Fibroblast of gingiva (primary cell): ENCODE data around the gene SNX10.

Experiments used
- DNase-seq: peaks from one replicate; pipeline ENCODE4 v3.0.0-alpha.2; 2011; ENCODE audit warnings: low read depth

The SNX10 gene

DNA sequence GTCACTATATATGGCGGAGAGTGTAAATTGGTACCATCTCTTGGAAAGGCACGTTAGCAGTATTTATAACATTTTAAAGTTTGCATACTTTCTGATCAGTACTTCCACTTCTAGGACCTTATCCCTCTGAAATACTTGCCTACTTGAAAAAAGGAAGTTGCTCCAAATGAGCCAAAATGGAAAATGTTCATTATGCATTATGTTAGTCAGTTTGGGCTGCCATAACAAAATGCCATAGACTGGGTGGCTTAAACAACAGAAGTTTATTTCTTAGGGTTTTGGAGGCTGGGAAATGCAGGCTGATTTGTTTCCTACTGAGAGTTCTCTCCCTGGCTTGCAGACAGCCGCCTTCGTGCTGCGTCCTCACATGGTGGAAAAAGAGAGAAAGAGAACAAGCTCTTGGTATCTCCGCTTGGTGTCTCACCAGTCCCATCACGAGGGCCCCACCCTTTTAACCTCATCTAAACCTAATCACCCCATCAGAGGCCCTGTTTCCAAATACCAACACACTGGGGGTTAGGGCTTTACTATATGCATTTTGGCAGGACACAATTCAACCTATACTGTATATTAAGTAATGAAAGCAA, 6.9 kb downstream of the SNX10 start:
- no peak for DNase-seq

DNA sequence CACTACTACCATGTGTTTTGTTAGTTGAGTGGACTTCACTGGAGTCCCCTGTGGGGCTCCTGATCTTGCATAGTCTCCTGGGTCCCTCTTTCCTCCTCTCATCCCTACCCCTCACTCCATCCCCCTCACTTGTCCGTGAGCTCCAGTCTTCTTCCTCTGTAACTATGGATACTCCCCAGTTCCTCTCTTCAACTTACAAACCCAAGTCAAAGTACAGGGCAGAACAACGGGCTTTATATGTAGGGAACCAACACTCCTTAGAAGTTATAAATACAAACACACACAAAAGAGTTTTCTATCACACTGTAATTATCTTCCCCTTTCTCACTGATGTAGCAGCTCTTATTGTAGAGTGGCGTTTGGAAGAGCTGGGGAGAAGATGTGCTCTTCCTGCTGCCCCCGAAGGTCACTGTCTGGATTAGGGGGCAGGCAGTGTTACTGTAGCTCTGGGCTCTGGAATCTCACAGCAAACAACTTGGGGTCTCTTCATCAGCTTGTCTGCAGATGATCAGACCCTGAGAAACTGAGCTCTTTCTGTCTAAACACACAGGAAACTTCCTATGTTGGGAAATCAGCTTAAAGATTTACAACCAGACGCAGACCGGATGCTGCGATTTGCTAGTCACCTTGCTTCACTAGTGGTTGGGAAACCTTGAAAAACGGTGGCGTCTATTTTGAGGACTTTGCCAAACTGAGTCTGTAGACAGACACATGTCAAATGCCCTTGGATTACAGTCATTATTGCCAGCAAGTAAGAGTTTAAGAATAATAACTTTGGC, 13.6 kb downstream of the SNX10 start:
- DNase-seq = no peak

DNA sequence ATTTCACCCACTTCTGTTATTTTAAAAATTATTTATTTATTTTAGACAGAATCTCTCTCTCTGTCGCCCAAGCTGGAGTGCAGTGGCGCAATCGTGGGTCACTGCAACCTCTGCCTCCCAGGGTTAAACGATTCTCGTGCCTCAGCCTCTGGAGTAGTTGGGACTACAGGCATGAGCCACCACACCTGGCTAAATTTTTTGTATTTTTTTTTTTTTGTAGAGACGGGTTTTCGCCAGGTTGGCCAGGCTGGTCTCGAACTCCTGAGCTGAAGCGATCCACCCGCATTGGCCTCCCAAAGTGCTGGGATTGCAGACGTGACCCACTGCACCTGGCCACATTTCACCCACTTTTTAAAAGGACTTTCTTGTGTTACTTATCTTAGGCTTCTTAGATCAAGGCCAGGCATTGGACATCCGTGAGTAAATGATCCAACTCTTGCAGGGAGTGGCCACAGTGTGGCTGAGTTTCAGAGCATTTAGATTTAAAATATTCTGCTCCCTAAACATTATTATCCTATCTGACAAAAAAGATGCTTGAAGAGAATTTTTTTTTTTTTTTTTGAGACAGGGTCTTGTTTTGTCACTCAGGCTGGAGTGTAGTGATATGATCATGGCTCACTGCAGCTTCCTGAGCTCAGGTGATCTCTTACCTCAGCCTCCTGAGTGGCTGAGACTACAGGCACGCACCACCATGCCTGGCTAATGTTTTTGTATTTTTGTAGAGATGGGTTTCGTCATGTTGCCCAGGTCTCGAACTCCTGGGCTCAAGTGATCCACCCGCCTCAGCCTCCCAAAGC, 14.4 kb downstream of the SNX10 start:
- DNase-seq = no peak

DNA sequence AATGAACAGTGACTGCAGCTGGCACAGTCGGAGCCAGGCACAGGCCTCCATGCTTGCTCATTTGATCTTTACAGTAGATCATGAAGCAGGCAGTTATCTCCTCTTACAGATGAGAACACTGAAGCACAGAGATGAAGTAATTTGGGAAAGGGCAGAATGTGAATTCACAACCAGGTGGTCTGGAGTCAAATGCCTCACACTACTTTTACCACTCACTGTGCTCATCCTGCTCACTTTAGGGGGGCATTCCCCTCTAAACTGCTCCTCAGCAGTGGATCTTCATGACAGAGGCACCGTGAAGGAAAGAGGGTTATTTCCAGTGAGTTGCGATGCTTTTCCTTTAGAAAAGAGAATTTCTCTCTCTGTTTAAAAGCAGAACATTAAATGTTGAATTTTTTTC, 15.1 kb downstream of the SNX10 start:
- DNase-seq = no peak

DNA sequence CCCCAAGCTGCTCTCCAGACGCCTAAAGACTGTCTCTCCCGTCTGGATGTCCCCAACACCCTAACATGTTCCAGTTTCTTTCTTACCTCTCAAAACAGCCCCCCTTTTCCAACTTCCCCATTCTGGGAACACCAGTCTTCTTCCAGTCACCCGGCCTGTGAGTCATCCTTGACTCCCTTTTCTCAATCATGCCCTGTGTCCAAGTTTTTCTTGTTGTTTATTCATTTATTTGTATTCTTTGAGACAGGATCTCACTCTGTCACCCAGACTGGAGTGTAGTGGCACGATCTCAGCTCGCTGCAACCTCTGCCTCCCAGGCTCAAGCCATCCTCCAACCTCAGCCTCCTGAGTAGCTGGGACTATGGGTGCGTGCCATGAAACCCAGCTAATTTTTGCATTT, 15.6 kb downstream of the SNX10 start:
- peak; percentile 43 for DNase-seq

DNA sequence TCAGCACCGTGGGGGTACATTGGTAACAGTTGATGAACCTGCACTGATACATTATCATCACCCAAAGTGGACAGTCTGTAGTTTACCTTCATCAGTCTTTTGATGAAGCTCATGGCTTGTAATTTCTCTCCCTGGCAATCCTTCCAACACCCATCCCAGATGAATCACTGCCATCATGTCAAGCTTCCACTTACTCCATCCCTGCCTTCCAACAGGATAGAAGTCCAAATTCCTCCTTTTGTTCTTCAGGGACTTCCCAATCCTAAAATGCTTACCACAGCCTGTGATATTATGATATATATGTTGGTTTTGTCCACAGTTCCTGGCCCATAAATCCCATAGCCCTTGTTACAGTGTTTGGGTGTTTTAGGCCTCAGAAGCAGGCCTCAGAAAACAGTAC, 16.1 kb downstream of the SNX10 start:
- DNase-seq = no peak

DNA sequence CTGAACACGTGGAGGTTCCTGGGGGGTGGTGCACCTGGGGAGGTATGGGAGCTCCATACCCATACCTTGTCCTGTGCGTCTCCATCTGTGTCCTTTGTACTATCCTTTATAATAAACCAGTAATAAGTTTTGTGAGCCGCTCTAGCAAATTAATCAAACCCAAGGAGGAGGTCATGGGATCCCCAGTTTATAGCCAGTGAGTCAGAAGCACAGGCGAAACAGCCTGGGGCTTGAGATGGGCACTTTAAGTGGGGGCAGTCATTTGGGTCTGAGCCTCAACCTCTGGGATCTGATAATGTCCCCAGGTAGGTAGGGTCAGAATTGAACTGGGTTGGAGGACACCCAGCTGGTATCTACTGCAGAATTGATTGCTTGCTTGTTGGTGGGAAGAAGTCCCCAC, 16.9 kb downstream of the SNX10 start:
- no peak for DNase-seq

DNA sequence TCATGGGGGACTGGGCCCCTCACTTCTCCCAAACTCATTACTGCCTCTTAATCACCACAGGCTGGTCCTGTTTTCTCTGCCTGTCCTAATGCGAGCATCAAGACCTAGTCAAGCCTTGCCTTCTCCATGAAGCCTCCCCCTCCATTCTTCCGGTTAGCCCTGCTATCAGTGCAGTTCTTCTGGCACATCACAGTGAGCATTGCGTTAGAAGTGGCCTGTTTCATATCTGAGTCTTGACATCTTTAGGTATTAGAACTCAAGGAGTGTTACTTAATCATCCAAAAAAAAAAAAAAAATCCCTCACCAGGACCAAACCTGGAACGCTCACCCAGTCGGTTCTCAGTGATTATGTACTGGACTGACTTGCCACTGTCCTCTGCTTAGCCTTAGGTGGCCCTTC, 17.4 kb downstream of the SNX10 start:
- no peak for DNase-seq

DNA sequence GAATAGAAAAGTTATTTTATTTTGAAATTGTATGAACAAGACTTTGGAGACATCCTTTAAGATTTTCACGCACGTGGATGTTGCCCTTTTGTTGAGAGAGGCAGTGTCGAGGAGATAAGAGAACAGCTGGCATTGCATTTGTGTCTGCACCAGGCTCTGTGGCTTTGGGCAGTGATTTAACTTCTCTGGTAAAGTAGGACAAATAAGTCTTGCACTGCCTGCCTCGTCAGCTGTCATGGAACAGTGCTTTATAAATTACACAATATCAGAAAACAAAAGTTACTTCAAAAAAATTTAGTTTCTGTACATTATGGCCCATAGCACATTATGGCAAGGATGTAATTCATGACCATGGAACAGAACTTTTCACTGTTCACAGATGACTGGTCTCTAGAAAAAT, 20.1 kb downstream of the SNX10 start:
- no peak for DNase-seq

DNA sequence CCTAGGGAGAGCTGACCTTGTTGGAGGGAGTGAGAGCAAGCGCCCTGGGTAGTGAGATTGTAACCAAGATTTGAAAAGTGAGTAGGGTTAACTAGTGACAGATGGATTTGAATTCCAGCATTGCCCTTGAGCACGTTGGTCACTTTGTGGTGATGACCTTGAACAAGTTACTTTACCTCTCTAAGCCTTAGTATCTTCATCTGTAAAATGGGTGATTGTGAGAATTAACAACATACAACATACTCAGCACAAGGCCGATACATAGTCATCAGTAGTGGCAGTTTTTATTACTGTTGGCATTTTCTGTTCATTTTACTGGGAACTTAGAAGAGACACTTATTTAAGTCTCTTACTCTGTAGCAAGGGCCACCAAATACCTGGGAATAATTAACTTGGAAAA, 25.5 kb downstream of the SNX10 start:
- DNase-seq = no peak

DNA sequence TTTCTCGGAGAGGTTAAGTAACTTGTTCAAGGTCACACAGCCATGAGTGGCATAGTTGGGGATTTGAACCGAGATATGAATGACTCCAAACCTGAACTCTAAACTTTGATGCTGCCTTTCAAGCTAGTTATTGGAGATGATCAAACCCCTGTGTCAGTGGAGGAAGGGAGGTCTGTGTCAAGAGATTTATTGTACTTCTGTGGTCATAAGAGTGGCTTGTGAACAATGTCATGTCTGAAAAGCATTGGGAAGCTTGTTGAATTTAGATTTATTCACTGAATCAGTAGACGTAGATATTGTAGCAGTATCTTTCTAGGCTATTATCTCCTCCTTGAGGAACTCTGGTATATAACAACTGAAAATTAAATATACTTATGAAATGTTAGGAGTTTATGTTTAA, 27.3 kb downstream of the SNX10 start:
- no peak for DNase-seq

DNA sequence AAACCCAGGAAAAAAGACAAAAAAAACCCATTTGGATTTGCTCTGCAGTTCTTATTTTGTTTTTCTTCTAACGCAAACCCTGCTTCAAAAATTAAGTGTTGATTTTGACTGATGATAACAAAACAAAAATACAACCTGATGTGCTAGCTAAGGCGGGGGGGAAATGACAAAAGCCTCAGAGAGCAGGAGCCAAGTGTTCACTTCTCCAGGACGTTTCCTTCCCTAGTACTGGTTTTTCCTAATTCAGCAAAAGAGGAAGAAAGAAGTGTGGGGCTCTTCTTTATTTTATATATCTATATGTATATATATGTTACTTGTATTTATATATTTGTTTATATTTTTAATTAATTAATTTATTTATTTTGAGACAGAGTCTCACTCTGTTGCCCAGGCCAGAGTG, 28.0 kb downstream of the SNX10 start:
- DNase-seq = no peak

DNA sequence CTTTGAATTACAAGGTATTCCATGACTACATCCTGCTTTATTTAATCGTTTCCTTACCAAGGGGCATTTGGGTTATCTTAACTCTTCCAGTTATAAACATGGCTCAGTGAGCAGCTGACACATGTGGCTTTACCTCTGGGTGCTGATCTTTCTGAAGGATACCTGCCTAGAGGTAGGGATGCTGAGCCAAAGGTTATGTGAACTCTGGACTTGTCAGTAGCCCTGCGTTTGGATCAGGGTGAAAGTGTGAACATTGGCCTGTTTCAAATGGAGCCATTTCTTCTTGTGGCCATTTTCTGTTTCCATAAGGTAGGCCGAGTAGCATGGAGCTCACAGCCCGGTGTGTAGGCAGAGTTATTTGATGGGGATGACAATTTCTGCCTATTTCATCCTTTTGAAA, 29.2 kb downstream of the SNX10 start:
- DNase-seq = no peak

DNA sequence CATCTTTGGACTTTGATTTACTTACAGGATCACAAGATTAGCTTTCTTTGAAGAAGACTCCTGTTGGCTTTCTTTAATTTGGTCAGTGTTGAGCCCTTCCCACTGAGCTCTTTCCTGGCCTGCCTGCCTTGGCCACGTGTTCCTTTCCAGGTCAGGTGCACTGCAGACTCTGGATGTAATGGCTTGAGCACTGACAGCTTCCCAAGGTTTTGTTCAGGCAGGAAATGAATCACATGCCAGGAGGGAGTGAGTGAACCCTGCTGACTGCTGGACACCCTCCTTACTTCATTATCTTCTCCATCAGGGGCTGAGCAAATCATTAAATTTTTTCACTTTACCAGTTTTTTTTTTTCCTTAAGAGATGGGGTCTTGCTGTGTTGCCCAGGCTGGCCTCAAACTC, 29.8 kb downstream of the SNX10 start:
- no peak for DNase-seq

DNA sequence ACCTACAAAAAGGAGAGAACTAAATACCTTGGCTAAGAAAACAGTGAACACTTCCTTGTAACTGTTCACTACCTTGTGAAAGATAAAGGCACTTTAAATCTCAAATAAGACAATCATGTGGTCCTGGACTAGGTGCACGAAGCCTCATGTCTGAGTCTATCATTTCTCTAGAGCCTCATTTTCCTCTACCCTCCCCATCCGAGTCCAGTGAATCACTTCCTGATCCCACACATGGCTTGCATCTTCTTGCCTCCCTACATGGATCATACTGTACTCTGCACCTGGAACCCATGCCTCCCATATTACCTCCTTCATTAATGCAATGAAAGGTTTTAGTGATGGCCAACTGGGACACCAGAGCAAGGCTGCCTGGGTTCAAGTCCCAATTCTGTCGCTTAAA, 34.5 kb downstream of the SNX10 start:
- no peak for DNase-seq

DNA sequence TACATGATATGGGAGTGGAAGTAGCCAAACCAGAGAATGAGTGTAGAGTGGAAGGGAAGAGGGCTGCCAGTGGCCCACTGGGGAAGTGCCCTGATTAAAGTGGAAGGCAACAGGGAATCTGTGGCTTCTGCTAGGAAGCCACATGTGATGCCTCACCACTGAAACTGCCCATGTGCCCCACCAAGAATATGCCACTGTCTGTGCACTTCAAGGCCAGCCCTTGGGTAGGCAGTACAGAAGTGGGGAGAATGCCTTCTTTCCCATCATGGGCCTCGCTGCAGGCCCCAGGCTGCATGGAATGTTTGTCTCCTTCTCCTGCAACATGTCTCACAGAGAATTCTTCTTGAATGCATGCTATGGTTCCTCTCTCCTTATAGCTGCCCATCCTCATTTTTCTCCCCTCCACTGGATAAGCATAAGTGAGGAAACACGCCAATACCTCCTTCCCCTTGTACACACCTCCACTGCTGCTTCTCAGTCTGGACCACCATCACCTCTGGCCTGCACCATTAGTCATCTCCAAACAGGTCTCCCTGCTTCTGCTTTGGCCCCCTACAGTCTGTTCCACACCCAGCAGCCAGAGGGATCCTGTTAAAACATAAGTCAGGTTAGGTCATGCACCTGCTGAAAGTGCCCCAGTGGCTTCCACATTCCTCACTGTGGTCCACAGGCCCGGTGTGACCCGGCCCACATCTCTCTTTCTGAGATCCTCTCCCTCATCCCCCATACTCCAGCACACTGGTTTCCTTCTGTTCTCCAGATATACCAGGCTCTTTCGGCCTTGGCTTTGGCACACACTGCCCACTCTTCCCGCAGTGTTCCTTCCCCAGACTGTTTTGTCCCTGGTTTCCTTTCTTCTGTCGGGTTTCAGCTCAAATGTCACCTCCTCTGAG, 37.1 kb downstream of the SNX10 start:
- no peak for DNase-seq

DNA sequence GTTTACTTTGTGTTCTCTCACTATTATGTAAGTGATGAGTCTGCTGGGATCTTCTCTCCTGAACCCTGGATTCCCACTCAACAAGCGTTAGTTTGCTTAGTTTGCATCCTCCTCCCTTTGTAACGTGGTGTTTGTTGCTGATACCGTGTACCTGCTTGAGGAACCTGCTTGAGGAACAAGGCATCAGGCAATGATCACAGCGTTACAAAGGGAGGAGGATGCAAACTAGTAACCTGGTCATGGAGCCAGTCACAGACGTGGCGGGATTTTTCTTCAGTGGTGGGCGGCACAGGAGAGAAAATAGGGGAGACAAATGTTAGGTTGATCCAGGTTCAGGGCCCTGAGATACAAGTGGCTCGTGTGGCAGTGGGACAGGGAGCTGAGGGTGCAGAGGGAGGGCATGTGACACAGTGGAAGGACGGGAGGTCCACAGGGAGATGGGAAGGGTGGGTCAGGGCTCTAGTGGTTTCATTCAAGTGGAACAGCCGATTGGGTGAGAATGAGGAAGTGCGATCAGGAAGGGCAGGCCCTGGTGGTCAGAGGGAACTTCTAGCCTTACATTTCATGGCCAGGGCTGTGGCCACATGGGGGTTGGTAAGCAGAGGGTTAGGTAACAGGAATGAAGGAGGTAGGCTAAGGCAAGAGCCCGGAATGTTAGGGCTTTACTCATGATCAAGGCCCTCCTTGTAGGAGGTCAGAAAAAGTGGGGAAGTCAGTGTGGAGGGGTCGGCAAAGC, 38.0 kb downstream of the SNX10 start:
- no peak for DNase-seq

DNA sequence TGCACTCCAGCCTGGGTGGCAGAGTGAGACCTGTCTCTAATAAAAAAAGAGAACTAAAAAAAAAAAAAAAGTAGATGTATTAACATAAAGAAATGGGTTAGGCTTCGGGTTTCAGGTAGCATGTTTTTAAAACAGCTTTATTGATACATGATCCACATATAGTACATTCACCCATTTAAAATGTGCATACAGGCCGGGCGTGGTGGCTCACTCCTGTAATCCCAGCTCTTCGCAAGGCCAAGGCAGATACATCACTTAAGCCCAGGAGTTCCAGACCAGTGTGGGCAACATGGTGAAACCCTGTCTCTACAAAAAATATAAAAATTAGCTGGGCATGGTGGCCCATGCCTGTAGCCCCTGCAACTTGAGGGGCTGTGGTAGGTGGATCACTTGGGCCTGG, 39.5 kb downstream of the SNX10 start:
- no peak for DNase-seq

DNA sequence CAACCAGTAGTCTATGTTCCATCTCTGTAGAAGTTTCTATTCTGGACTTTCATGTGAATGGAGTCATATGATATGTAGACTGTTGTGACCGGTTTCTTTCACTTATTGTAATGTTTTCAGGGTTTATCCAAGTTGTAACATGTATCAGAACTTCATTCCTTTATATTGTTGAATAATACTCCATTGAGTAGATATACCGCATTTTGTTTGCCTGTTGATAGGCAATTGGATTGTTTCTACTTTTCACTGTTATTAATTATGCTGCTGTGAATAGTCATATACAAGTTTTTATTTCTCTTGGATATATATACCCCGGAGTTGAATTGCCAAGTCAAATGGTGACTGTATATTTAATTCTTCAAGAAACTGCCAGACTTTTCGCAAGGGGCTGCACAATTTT, 40.1 kb downstream of the SNX10 start:
- DNase-seq = no peak

DNA sequence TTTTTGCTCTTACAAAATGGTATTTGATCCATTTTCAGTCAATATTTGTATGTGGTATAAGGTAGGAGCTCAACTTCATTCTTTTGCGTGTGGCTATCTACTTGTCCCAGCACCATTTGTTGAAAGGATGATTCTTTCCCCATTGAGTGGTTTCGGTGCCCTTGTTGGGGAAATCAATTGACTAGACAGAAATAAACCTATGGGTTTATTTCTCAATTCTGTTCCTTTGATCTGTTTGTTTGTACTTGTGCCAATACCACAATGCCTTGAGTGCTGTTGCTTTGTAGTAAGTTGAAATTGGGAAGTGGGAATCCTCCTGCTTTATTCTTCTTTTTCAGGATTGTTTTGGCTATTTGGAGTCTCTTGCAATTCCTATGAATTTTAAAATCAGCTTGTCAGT, 41.0 kb downstream of the SNX10 start:
- no peak for DNase-seq

DNA sequence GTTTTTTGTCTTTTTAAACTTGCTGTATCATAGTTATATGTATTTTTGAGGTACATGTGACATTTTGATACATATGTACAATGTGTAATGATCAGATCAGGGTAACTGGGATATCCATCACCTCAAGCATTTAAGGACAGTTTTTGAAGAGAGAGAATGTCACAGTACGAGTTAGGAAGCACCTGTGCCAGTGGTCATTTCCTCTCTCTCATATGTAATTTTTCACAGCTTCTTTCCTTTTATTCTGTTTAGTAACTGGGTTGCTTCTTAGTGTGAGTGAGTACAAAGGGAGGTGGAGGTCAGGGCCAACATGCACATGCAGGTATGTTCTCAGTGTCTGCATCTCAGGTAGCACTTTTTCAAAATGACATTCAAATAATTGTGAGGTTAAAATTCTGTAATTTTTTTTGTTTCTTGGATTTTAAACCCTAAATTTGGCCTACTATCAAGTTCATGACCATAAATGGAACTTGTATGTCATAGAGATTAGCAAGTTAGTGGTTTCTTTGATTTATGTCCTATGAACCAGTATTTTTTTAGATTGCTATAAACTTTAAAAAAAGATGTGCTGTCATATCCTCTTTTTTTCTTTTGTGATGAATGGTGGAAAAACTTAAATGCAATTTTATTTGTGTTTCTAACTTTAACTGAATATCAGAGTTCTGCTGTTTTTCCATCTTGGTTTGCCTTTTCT, 42.7 kb downstream of the SNX10 start:
- no peak for DNase-seq
